Ishikawa (cell line): Measurements from ENCODE around the gene F10.

Source experiments
- CEBPB ChIP-seq: IDR thresholded peaks from 2 replicates; pipeline ENCODE4 v1.6.1; 2012
- CREB1 ChIP-seq: IDR thresholded peaks from 2 replicates; pipeline ENCODE4 v1.6.1; 2012; ENCODE audit warnings: low read depth
- EGR1 ChIP-seq: IDR thresholded peaks from 2 replicates; pipeline ENCODE4 v1.6.1; 2012
- EP300 ChIP-seq: IDR thresholded peaks from 2 replicates; pipeline ENCODE4 v1.6.1; 2012; ENCODE audit warnings: borderline replicate concordance
- FOXM1 ChIP-seq: IDR thresholded peaks from 2 replicates; pipeline ENCODE4 v1.6.1; 2012; ENCODE audit warnings: low read depth, borderline replicate concordance
- RAD21 ChIP-seq: IDR thresholded peaks from 2 replicates; pipeline ENCODE4 v1.6.1; 2012; ENCODE audit warnings: low read depth
- TAF1 ChIP-seq: IDR thresholded peaks from 2 replicates; pipeline ENCODE4 v1.6.1; 2012; ENCODE audit warnings: low read depth, mild to moderate bottlenecking
- TCF12 ChIP-seq: IDR thresholded peaks from 2 replicates; pipeline ENCODE4 v1.6.1; 2012; ENCODE audit warnings: low read depth
- TEAD4 ChIP-seq: IDR thresholded peaks from 2 replicates; pipeline ENCODE4 v1.6.1; 2012
- YY1 ChIP-seq: IDR thresholded peaks from 2 replicates; pipeline ENCODE4 v1.6.1; 2012; ENCODE audit warnings: low read depth
- ZBTB7A ChIP-seq: IDR thresholded peaks from 2 replicates; pipeline ENCODE4 v1.6.1; 2012; ENCODE audit warnings: low read depth
- TF ChIP-seq, protein P1 (sequence below): IDR thresholded peaks from 2 replicates; pipeline ENCODE4 v1.6.1; 2012
- TF ChIP-seq, protein P2 (sequence below): IDR thresholded peaks from 2 replicates; pipeline ENCODE4 v1.6.1; 2012; ENCODE audit warnings: low read depth, mild to moderate bottlenecking
- TF ChIP-seq, protein P3 (sequence below): IDR thresholded peaks from 2 replicates; pipeline ENCODE4 v1.6.1; 2012

DNA sequence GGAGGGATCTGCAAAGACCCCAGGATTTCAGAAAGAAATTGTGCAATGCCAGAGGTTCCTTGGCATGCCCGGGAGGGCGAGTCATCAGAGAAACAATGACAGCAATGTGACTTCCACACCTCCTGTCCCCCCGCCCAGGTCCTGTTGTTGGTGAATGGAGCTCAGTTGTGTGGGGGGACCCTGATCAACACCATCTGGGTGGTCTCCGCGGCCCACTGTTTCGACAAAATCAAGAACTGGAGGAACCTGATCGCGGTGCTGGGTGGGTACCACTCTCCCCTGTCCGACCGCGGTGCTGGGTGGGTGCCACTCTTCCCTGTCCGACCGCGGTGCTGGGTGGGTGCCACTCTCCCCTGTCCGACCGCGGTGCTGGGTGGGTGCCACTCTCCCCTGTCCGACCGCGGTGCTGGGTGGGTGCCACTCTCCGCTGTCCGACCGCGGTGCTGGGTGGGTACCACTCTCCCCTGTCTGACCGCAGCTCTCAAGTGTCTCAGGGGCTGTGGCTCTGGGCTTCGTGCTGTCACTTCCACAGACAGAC lies 5.2 kb upstream of the F10 start:
- no peak for TF ChIP-seq TAF1
- no peak for TF ChIP-seq ZBTB7A
- no peak for TF ChIP-seq EGR1
- TF ChIP-seq, protein P1, sequence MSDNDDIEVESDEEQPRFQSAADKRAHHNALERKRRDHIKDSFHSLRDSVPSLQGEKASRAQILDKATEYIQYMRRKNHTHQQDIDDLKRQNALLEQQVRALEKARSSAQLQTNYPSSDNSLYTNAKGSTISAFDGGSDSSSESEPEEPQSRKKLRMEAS = no peak
- TF ChIP-seq FOXM1 = no peak
- no peak for TF ChIP-seq YY1
- no peak for TF ChIP-seq RAD21
- TF ChIP-seq EP300 = no peak
- TF ChIP-seq, protein P2, sequence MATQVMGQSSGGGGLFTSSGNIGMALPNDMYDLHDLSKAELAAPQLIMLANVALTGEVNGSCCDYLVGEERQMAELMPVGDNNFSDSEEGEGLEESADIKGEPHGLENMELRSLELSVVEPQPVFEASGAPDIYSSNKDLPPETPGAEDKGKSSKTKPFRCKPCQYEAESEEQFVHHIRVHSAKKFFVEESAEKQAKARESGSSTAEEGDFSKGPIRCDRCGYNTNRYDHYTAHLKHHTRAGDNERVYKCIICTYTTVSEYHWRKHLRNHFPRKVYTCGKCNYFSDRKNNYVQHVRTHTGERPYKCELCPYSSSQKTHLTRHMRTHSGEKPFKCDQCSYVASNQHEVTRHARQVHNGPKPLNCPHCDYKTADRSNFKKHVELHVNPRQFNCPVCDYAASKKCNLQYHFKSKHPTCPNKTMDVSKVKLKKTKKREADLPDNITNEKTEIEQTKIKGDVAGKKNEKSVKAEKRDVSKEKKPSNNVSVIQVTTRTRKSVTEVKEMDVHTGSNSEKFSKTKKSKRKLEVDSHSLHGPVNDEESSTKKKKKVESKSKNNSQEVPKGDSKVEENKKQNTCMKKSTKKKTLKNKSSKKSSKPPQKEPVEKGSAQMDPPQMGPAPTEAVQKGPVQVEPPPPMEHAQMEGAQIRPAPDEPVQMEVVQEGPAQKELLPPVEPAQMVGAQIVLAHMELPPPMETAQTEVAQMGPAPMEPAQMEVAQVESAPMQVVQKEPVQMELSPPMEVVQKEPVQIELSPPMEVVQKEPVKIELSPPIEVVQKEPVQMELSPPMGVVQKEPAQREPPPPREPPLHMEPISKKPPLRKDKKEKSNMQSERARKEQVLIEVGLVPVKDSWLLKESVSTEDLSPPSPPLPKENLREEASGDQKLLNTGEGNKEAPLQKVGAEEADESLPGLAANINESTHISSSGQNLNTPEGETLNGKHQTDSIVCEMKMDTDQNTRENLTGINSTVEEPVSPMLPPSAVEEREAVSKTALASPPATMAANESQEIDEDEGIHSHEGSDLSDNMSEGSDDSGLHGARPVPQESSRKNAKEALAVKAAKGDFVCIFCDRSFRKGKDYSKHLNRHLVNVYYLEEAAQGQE = no peak
- TF ChIP-seq CREB1 = no peak
- no peak for TF ChIP-seq TCF12
- TF ChIP-seq TEAD4 = peak; percentile 45; the same call in 1 of the 2 replicates
- peak; percentile 69; the same call in 1 of the 2 replicates for TF ChIP-seq CEBPB
- TF ChIP-seq, protein P3, sequence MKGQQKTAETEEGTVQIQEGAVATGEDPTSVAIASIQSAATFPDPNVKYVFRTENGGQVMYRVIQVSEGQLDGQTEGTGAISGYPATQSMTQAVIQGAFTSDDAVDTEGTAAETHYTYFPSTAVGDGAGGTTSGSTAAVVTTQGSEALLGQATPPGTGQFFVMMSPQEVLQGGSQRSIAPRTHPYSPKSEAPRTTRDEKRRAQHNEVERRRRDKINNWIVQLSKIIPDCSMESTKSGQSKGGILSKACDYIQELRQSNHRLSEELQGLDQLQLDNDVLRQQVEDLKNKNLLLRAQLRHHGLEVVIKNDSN = no peak
